NCI-H1417 (cell line): ENCODE results near the gene TRPM8.

Source experiments
- DNase-seq, 3 experiments: peaks; one replicate each; lab custom pipeline; 2025; lab: John Stamatoyannopoulos, UW

Gene TRPM8

GRCh38 chr2:234001380-234002160 is 84.4 kb downstream of the TRPM8 start:
- no peak for DNase-seq

GRCh38 chr2:234002281-234002680 is 85.1 kb downstream of the TRPM8 start:
- DNase-seq, result no peak

GRCh38 chr2:234003972-234004617 is 86.9 kb downstream of the TRPM8 start:
- peak in 1 of 3 experiments; percentile 52 for DNase-seq

- no peak for DNase-seq
Measured at GRCh38 chr2:234005126-234005525, 88.0 kb downstream of the TRPM8 start.

GRCh38 chr2:234006501-234006900 is 89.3 kb downstream of the TRPM8 start:
- no peak for DNase-seq

- no peak for DNase-seq
Measured at GRCh38 chr2:234014427-234014826, 97.3 kb downstream of the TRPM8 start.

- no peak for DNase-seq
Measured at GRCh38 chr2:234015861-234016260, 98.7 kb downstream of the TRPM8 start.

GRCh38 chr2:234019896-234020295 is 102.7 kb downstream of the TRPM8 start:
- DNase-seq, result peak in 2 of 3 experiments; percentile 13 to 35

GRCh38 chr2:234020332-234020731 is 103.2 kb downstream of the TRPM8 start:
- no peak for DNase-seq

GRCh38 chr2:234022424-234022823 is 105.3 kb downstream of the TRPM8 start:
- no peak for DNase-seq

- no peak for DNase-seq
Measured at GRCh38 chr2:234024304-234024703, 107.1 kb downstream of the TRPM8 start.

- DNase-seq, result no peak
Measured at GRCh38 chr2:234025466-234025865, 108.3 kb downstream of the TRPM8 start.

GRCh38 chr2:234025891-234026401 is 108.8 kb downstream of the TRPM8 start:
- DNase-seq, result peak in 1 of 3 experiments; percentile 21

GRCh38 chr2:234026693-234027254 is 109.6 kb downstream of the TRPM8 start:
- no peak for DNase-seq

- DNase-seq, result no peak
Measured at GRCh38 chr2:234027641-234028040, 110.5 kb downstream of the TRPM8 start.

GRCh38 chr2:234029150-234029733 is 112.1 kb downstream of the TRPM8 start:
- DNase-seq, result no peak

GRCh38 chr2:234031207-234031606 is 114.0 kb downstream of the TRPM8 start:
- no peak for DNase-seq

- DNase-seq, result no peak
Measured at GRCh38 chr2:234032279-234032856, 115.2 kb downstream of the TRPM8 start.

GRCh38 chr2:234033174-234033573 is 116.0 kb downstream of the TRPM8 start:
- DNase-seq, result no peak

GRCh38 chr2:234033885-234034284 is 116.7 kb downstream of the TRPM8 start:
- no peak for DNase-seq

- no peak for DNase-seq
Measured at GRCh38 chr2:234038076-234038802, 121.1 kb downstream of the TRPM8 start.
